ENCODE measurements around the gene SSR4. TPM values are rescaled to one million over a fixed set of nuclear protein-coding genes. Genes with fewer than 3 reads are reported as not detected.

Gene SSR4
- total RNA-seq, 1 experiment from 2014 or later = 179 TPM

- Histone ChIP-seq H3K79me1 (ENCODE audit: insufficient read depth, low read depth, low read length, poor library complexity, severe bottlenecking) (no peaks in the 10 kb centered on the region), H2BK120ac (ENCODE audit: low read depth, low read length, poor library complexity, severe bottlenecking) (no peak overlapping the region), H3K4me2 (ENCODE audit: insufficient read depth, insufficient read length, low read length) (peak overlapping the region; percentile 64), H2BK5ac (ENCODE audit: insufficient read length, low read length) (no peak overlapping the region), H3K14ac (ENCODE audit: insufficient read depth, low read length) (no peak overlapping the region), H2BK15ac (ENCODE audit: low read depth, low read length) (no peak overlapping the region), H3T11ph (ENCODE audit: low read length) (no peak overlapping the region), H2BK12ac (ENCODE audit: insufficient read length, low read depth, low read length) (peak overlapping the region; percentile 16), H3K56ac (ENCODE audit: insufficient read length, low read depth, low read length) (no peak overlapping the region), H3K23me2 (ENCODE audit: insufficient read length, low read depth, low read length, poor library complexity, severe bottlenecking) (peaks cover 5% of the 10 kb centered on the region), H4K91ac (ENCODE audit: insufficient read length, low read depth, low read length) (no peak overlapping the region), H3K4ac (ENCODE audit: low read depth, low read length) (no peak overlapping the region), H4K20me1 (ENCODE audit: control insufficient read depth, insufficient read depth, insufficient read length) (no peaks in the 10 kb centered on the region), H3K79me2 (ENCODE audit: insufficient read depth, low read length) (peaks cover 39% of the 10 kb centered on the region; the same call in 1 of the 2 replicates), H3K9me3 (ENCODE audit: control insufficient read depth, low read depth, low read length) (peaks cover 4% of the 10 kb centered on the region), H2AK5ac (ENCODE audit: insufficient read length, low read length) (no peak overlapping the region), H2BK20ac (ENCODE audit: low read depth, low read length, poor library complexity, severe bottlenecking) (no peak overlapping the region), H3K18ac (ENCODE audit: insufficient read length, low read depth, low read length) (peak overlapping the region; percentile 35), H2AFZ (ENCODE audit: low read length) (no peak overlapping the region), H4K8ac (replicated peaks; ENCODE audit: insufficient read length, low read depth, low read length) (no peak overlapping the region), H3K23ac (ENCODE audit: insufficient read length, low read depth, low read length) (no peak overlapping the region), H4K5ac (ENCODE audit: insufficient read length, low read depth, low read length) (no peak overlapping the region), H3K9ac (ENCODE audit: extremely low read depth, insufficient read length, low read length) (peak overlapping the region; percentile 20), H3K27ac (ENCODE audit: insufficient read length, low read depth, low read length) (no peak overlapping the region), H3K27me3 (ENCODE audit: insufficient read depth, low read length) (no peaks in the 10 kb centered on the region), H3K4me1 (ENCODE audit: insufficient read depth, low read length) (peaks cover 3% of the 10 kb centered on the region; the same call in 1 of the 2 replicates)
- Mint-ChIP-seq H3K27ac (no peak overlapping the region), H3K27me3 (ENCODE audit: low read depth) (peaks cover 6% of the 10 kb centered on the region), H3K9me3 (peaks cover 58 to 71% of the 10 kb centered on the region in 2 experiments), H3K4me3 (peak overlapping the region; percentile 80 to 89), H3K4me1 (peaks cover 23 to 40% of the 10 kb centered on the region in 2 experiments), H3K36me3 (ENCODE audit: insufficient read depth in 1 of 3, low read depth in 3 of 3) (peaks cover 15 to 32% (median 18%) of the 10 kb centered on the region in 3 experiments)
- TF ChIP-seq CTCF (conservative IDR thresholded peaks at IDR 0.05) = no peak
- no CpG with 5 or more reads among the region's 17 CpGs for WGBS (ENCODE audit: extremely low coverage, insufficient read length, low lambda C conversion rate)
- DNase-seq = no peak
Measured at GRCh38 chrX:153828308-153828707, 33.8 kb downstream of the SSR4 start.

Data from H9 (cell line).